Measurements from ENCODE around the gene PDE6A.

PDE6A gene

GRCh38 chr5:149940077-149940574 is 4.5 kb downstream of the PDE6A start:
- H3K27me3 Mint-ChIP-seq = no peaks in the 10 kb centered on the region
- ATAC-seq (peak; percentile 82), DNase-seq (no peak)
- no peaks in the 10 kb centered on the region for H3K9me3 Mint-ChIP-seq
- H3K4me3 Mint-ChIP-seq = no peak overlapping the region
- no peaks in the 10 kb centered on the region for H3K4me1 Mint-ChIP-seq
- no peak overlapping the region for H3K27ac Mint-ChIP-seq

DNA sequence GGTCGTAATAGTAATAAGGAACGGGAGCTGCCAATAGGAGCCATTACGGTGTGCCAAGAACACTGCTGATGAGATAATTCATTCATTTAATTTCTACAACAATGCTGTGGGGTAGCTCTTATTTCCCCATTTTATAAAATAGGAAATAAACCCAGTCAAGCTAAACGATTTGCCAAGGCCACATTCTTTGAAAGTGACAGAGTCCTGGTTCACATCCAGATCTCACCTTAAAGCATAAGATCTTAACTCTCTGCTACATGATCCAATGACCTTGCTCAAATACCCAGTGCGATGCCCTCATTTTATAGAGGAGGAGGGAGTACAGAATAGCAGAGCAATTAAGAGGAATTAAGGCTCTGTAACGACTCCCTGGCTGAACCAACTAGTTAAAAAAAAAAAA is 5.0 kb downstream of the PDE6A start:
- no peak overlapping the region for H3K4me3 Mint-ChIP-seq
- H3K4me1 Mint-ChIP-seq = no peaks in the 10 kb centered on the region
- no peak for ATAC-seq
- DNase-seq = no peak
- no peaks in the 10 kb centered on the region for H3K27me3 Mint-ChIP-seq
- H3K27ac Mint-ChIP-seq = no peak overlapping the region
- H3K9me3 Mint-ChIP-seq = no peaks in the 10 kb centered on the region

DNA sequence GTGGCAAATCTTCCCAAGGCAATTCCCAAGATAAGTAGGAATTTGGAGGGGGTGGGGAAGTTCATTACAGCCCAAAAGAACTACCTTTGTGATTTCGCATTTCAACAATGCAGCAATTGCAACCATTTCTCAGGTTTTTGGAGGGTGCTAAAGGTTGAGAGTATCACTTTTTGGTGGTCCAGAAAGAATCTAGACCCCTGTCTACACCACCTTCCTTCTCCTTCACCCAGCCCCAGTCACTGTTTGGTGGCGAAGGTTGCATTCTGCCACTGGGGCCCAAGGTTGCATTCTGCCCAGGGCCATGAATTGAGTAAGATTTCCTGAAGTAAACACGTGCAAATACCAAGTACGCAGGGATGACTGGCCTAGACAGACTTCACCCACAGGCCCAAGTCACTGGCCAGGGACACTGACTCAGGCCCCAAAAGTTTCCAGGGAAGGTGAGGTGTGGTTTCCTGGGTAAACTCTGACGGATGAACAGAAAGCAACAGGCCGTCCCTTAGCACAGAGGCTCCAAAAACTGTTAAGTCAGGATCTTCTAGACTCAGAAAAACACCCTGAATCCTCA is 5.7 kb downstream of the PDE6A start:
- Mint-ChIP-seq H3K4me1 (no peaks in the 10 kb centered on the region), H3K27ac (no peak overlapping the region), H3K27me3 (no peaks in the 10 kb centered on the region), H3K4me3 (no peak overlapping the region), H3K9me3 (no peaks in the 10 kb centered on the region)
- DNase-seq (no peak), ATAC-seq (no peak)

- ATAC-seq = no peak
- H3K27ac Mint-ChIP-seq = peak overlapping the region in 1 of 2 donors; percentile 59
- DNase-seq = no peak
- no peak overlapping the region for H3K4me3 Mint-ChIP-seq
- H3K4me1 Mint-ChIP-seq = no peaks in the 10 kb centered on the region
- H3K27me3 Mint-ChIP-seq = no peaks in the 10 kb centered on the region
- H3K9me3 Mint-ChIP-seq = no peaks in the 10 kb centered on the region
Observed at GRCh38 chr5:149938279-149938678, 6.3 kb downstream of the PDE6A start.

GRCh38 chr5:149937610-149938009 is 7.0 kb downstream of the PDE6A start:
- ATAC-seq (no peak), DNase-seq (no peak)
- H3K4me3 Mint-ChIP-seq = no peak overlapping the region
- H3K27ac Mint-ChIP-seq = no peak overlapping the region
- no peaks in the 10 kb centered on the region for H3K4me1 Mint-ChIP-seq
- no peaks in the 10 kb centered on the region for H3K9me3 Mint-ChIP-seq
- no peaks in the 10 kb centered on the region for H3K27me3 Mint-ChIP-seq

- DNase-seq = no peak
- no peak for ATAC-seq
- no peaks in the 10 kb centered on the region for H3K4me1 Mint-ChIP-seq
- H3K27me3 Mint-ChIP-seq = peaks cover 6% of the 10 kb centered on the region
- H3K27ac Mint-ChIP-seq = no peak overlapping the region
- no peaks in the 10 kb centered on the region for H3K9me3 Mint-ChIP-seq
- no peak overlapping the region for H3K4me3 Mint-ChIP-seq
Observed at GRCh38 chr5:149936700-149937091, 7.9 kb downstream of the PDE6A start.

GRCh38 chr5:149936044-149936699 is 8.4 kb downstream of the PDE6A start:
- no peak for ATAC-seq
- H3K27me3 Mint-ChIP-seq = peaks cover 11% of the 10 kb centered on the region
- H3K27ac Mint-ChIP-seq = no peak overlapping the region
- no peak for DNase-seq
- no peaks in the 10 kb centered on the region for H3K9me3 Mint-ChIP-seq
- H3K4me3 Mint-ChIP-seq = no peak overlapping the region
- no peaks in the 10 kb centered on the region for H3K4me1 Mint-ChIP-seq

- Mint-ChIP-seq H3K9me3 (no peaks in the 10 kb centered on the region), H3K4me1 (no peaks in the 10 kb centered on the region), H3K27ac (no peak overlapping the region), H3K27me3 (peaks cover 11% of the 10 kb centered on the region), H3K4me3 (no peak overlapping the region)
- DNase-seq (no peak), ATAC-seq (no peak)
Observed at GRCh38 chr5:149935431-149935901, 9.1 kb downstream of the PDE6A start.

- DNase-seq (no peak), ATAC-seq (no peak)
- Mint-ChIP-seq H3K27me3 (peaks cover 23% of the 10 kb centered on the region), H3K4me1 (no peaks in the 10 kb centered on the region), H3K4me3 (peak overlapping the region in 1 of 2 donors; percentile 19), H3K27ac (no peak overlapping the region), H3K9me3 (no peaks in the 10 kb centered on the region)
Observed at GRCh38 chr5:149932445-149933350, 11.9 kb downstream of the PDE6A start.

DNA sequence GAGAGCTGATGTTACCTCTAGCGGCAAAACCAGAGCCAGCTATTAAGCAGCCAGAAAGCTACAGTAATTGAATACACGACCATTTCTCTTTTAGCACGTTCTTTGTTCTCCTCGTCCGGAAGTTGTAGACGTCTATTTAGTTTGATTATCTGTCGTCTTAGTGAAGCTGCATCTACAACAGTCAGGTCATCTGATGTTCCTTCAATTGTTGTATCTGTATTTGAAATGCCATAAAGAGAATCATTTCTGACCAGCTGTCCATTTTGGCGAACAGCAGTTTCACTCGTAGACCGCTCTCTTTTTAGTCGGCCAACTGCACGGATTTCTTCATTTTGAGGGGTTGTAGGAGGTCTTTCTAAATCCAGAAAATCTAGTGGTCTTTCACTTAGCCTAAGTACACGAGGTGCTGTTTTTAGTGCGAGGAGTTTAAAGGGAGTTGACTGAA is 12.6 kb downstream of the PDE6A start:
- H3K4me1 Mint-ChIP-seq = no peaks in the 10 kb centered on the region
- no peak for ATAC-seq
- H3K27ac Mint-ChIP-seq = no peak overlapping the region
- H3K9me3 Mint-ChIP-seq = no peaks in the 10 kb centered on the region
- H3K4me3 Mint-ChIP-seq = no peak overlapping the region
- no peak for DNase-seq
- peaks cover 23% of the 10 kb centered on the region for H3K27me3 Mint-ChIP-seq

DNA sequence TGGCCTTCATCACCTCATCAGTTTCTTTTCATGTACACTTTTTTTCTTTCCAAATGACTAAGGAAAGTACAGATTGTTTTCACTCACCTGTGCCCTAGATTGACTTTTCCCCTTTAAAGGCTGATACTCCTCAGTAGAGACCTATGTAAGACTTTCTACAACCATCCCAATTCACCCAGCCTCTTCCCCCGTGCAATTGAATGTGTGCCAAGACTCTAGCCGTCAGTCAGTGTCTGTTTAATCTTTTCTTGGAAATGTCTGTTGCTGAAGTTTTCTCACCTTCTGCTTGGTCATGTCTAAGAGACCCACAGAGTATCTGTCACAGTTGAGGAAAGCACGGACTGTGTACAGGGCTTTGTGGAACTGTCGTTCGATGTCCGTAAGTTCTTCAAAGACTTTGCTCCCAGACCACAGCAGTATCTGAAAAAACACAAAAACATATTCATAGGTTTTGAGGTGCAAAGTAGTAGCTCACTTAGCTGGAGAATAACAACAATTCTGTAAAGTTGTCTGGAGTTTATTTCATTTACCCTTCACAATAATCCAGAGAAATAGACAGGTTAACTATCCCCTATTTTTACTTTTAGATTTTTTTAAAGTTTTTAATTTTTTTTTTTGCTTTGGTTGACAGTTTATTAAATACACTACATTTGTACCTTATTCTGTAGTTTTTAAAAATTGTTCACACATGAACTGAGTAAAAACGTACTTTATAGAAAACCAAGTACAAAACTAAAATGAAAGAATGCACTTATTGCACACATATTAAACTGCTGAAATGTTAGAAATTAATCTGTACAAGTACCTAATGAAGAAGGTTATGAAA is 13.6 kb downstream of the PDE6A start:
- Mint-ChIP-seq H3K4me3 (no peak overlapping the region), H3K4me1 (no peaks in the 10 kb centered on the region), H3K9me3 (no peaks in the 10 kb centered on the region), H3K27ac (no peak overlapping the region), H3K27me3 (peaks cover 23% of the 10 kb centered on the region)
- ATAC-seq (no peak), DNase-seq (no peak)

DNA sequence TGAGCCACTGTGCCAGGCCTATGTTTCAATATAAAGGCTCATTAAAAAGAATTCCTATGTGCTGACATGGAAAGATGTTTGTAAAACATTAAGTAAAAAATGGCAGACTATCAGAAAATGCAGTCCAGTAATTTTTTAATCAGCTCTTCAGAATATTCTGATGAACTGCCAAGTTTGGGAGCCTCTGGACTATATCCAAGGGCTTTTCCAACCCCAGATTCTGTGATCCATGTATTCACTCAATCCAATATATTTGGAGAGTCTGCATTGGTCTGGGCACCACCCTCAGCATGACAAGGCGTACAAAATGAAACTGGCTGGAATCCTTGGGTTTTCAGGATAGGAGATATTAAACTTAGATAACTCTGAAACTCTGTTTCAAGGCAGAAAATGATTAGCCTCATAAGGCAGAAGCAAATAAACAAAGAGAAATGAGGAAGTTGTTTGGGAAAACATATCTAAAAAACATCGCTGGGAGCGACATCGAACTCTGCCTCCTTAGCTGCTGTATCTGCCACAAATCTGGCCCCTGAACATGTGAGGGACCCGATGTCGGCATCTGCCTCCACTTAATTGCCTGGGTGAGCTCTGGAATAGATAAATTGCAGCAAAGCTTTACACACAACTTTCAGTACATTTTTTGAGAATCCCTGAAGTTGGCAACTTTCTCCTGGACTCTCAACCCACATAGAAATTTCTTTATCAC is 14.4 kb downstream of the PDE6A start:
- DNase-seq (no peak), ATAC-seq (no peak)
- Mint-ChIP-seq H3K4me3 (no peak overlapping the region), H3K9me3 (no peaks in the 10 kb centered on the region), H3K4me1 (no peaks in the 10 kb centered on the region), H3K27ac (no peak overlapping the region), H3K27me3 (peaks cover 23% of the 10 kb centered on the region)

DNA sequence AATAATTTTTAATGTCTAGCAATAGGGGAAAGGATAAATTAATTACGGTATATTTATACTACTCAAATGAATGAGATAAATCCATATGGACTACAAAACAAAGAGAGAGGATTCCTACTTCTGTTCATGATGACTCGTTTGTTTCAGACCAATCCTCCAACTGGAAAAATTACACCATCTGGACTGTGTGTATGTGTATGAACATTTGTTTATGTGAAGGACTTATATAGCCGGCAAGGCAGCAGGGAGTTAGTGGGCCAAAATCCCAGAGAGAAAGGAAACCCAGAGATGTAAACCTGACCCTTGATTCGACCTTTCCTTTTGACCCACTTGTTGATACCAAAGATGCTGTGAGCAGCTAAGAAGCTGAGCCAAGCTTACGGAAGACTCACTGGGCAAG is 20.1 kb downstream of the PDE6A start:
- ATAC-seq (no peak), DNase-seq (no peak)
- H3K4me3 Mint-ChIP-seq = no peak overlapping the region
- no peak overlapping the region for H3K27ac Mint-ChIP-seq
- H3K4me1 Mint-ChIP-seq = no peaks in the 10 kb centered on the region
- H3K9me3 Mint-ChIP-seq = no peaks in the 10 kb centered on the region
- H3K27me3 Mint-ChIP-seq = peaks cover 12% of the 10 kb centered on the region

GRCh38 chr5:149922950-149923349 is 21.6 kb downstream of the PDE6A start:
- ATAC-seq (no peak), DNase-seq (no peak)
- H3K4me3 Mint-ChIP-seq = no peak overlapping the region
- H3K27ac Mint-ChIP-seq = no peak overlapping the region
- H3K4me1 Mint-ChIP-seq = no peaks in the 10 kb centered on the region
- H3K9me3 Mint-ChIP-seq = no peaks in the 10 kb centered on the region
- peaks cover 2% of the 10 kb centered on the region for H3K27me3 Mint-ChIP-seq

GRCh38 chr5:149921597-149921996 is 23.0 kb downstream of the PDE6A start:
- Mint-ChIP-seq H3K27me3 (peaks cover 6% of the 10 kb centered on the region), H3K4me1 (no peaks in the 10 kb centered on the region), H3K9me3 (no peaks in the 10 kb centered on the region), H3K27ac (no peak overlapping the region), H3K4me3 (no peak overlapping the region)
- ATAC-seq (no peak), DNase-seq (no peak)

Measured in stimulated activated naive CD8-positive, alpha-beta T cell treated with anti-CD3 and anti-CD28 coated beads, Interleukin-15, amount 100 ng/mL, for 72 hours (primary cell).